ENCODE data around the gene KSR1.
A peak's percentile ranks its signal among the peaks of the same experiment; 100 is the strongest.

The KSR1 gene

DNA sequence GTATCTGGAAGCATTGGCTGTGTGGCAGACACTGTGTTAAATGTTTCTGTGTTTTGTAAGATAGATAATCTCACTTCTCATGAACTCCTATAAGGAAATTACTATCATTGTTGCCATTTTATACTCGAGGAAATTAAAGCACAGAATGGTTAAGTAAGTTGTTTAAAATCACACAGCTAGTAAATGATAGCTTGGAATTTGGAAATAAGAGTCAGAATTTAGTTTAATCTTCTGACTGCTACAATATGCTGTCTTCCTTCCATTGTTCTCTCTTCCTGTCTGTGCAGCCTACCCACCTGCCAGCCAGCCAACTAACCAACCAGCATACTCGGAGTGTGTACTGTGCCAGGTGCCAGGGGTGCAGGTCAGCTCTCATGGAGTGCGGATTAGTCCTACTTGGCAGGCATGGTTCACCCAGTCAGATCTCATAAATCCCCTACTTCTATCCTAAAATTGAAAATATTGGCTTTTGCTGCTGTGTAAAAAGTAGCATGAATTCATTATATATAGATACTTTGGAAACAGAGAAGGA is 94.8 kb downstream of the KSR1 start:
- DNase-seq (ENCODE audit: low spot score), result no peak

DNA sequence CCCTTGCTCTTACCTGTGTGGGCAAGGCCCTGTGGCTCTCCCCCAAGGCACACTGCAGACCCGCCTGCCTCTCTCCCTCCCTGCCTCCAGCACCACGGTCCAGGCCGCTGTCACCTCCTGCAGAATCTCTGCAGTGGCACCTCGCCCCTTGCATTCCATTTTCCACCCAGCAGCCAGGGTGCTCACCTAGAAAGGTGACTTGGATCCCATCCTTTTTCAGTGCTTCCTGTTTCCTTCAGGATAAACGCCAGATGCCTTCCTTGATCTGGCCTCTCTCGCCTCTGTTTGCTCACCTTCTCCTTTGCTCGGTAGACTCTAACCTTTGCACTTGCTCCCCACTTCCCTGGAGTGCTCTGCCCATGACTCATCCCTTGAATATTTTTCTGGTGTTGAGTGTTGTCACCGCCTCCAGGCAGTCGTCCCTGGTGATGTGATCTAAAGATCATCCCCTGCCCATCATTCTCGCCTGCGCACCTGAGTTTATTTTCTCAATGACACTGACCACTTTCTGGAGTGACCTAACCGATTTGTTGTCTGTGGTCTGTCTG is 95.5 kb downstream of the KSR1 start:
- DNase-seq (ENCODE audit: low spot score), result peak; percentile 66

DNA sequence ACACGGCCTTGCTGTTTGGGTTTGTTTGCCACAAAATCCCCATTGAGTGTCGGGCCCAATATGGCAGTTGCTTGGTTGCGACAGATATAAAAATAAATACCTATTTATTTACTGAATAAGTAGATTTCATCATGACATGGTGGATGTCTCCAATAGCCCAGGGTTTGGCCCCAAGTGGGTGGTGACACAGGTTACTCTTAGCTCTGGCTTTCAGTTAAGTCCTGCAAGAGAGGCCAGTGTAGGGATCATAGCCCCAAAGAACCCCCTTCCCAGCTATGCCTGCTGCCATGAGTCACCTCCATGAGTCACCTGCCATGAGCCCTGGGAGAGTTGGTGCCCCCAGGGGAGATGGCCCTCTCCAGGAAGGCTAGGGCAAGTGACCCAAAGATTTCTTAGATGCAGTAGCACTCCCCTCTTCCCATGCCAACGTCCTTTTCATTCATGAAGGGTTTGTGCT is 96.1 kb downstream of the KSR1 start:
- no peak for DNase-seq (ENCODE audit: low spot score)

DNA sequence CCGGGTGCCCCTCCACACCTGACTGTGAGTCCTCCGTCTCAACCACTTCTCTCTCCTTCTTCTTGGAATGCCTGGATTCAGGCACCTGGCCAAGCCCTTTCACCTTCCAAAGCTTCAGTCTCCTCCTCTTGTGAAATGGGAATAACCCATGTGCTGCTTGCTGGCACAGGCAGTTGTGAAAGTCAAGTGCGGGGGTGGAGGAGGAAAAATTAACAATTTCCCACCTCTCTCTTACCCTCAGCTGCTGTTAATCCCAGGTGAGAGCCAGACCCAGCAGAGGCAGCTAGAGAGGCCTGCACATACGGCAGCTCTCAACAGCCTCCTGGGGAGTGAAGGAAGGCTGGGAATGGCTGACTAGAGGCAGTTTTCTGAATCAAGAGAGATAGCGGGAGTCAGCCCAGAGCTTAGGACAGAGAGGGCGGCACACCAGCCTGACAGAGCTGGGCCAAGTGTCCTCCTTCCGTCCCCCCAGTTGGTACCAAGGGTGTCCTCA is 96.8 kb downstream of the KSR1 start:
- no peak for DNase-seq (ENCODE audit: low spot score)

DNA sequence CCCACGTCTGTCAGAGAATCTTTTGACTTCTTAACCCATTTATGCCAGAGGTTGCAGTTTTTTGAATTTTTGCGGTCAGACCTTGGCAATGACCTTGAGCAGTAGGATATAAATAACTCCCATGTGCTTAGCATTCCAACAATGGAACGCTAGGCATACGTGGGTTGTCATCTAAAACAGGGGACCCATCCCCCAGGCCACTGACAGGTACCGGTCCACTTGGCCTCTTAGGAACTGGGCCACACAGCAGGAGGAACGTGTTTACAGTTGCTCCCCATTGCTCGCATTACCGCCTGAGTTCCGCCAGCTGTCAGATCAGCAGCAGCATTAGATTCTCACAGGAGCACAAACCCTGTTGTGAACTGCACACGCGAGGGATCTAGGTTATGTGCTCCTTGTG is 97.9 kb downstream of the KSR1 start:
- DNase-seq (ENCODE audit: low spot score), result no peak

DNA sequence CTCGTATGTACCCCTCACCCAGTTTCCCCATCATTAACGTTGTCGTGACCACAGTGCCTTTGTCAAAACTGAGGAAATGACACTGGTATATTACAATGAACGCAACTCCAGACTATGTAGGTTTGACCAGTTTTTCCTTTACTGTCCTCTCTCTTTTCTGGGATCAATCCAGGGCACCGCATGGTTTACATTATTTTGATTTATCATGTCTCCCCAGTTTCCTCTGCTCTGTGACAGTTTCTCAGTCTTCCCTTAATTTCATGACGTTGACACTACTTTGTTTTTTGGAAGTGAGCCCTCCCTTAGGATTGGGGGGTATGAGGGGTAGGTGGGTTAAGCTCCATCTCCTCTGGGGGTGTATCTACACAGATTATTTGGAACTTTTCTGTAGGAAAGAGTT is 98.7 kb downstream of the KSR1 start:
- no peak for DNase-seq (ENCODE audit: low spot score)

DNA sequence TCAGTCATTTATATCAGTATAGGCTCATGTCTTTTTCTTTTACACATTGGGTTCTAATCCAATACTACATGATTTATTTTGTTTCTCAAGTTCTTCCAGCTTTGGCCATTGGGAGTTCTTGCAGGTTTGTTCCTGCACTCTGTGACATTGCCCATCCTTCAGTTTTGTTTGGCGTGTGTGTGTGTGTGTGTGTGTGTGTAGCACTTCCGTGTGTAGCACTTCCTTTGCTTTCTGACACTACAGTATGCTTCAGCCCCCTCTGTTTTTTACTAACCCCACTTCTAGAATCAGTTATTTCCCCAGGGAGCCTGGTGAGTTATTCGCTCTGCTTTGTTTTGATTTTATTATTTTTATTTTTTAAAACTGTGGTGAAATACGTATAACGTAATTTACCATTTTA is 99.1 kb downstream of the KSR1 start:
- no peak for DNase-seq (ENCODE audit: low spot score)

DNA sequence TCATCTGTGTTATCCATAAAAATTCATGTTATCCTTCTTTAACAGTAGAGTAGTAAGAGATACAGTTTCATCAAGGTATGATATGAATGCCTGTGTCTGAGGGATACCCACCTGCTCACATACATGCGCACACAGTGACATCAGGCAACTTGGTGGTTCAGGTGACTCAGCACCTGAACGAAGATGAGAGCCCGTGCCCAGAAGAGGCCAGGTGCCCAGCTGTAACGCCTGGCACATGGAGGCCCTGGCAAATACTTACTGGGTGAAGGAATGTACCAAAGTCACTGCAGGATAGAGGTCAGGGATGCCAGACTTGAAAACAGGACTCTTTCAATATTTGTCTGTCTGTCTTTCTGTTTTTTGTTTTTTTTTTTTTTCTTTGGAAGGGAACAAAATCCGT is 102.1 kb downstream of the KSR1 start:
- DNase-seq (ENCODE audit: low spot score), result no peak

DNA sequence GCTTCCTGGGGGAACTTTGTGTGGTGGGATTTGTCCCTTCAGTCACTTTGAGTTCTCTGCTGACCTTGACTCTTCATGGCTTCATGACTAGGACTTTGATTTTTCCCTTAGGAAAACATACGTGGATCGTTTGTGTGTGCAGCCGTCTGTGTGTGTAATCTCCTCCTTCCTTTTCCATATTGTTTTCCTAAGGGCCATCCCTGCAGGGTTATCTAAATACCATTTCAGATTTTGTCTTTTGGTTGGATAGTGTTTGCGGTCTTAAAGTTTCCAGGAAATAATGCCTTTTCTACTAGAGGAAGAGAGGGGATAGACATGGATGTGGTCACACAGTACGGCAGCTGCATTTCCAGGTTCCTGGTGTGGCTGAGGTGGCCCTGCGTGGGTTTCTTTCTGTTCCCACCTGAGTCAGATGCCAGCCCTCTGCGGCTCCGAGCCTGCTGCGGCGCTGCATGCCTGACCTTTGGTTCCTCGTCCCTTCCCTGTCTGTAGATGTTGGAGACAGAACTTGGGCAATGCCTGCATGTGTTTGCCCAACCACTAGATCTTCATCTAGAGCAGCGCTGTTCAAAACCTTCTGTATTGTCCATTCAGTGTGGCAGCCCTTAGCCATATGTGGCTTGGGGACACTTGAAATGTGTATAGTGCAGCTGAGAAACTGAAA is 102.7 kb downstream of the KSR1 start:
- DNase-seq (ENCODE audit: low spot score), result peak; percentile 68

DNA sequence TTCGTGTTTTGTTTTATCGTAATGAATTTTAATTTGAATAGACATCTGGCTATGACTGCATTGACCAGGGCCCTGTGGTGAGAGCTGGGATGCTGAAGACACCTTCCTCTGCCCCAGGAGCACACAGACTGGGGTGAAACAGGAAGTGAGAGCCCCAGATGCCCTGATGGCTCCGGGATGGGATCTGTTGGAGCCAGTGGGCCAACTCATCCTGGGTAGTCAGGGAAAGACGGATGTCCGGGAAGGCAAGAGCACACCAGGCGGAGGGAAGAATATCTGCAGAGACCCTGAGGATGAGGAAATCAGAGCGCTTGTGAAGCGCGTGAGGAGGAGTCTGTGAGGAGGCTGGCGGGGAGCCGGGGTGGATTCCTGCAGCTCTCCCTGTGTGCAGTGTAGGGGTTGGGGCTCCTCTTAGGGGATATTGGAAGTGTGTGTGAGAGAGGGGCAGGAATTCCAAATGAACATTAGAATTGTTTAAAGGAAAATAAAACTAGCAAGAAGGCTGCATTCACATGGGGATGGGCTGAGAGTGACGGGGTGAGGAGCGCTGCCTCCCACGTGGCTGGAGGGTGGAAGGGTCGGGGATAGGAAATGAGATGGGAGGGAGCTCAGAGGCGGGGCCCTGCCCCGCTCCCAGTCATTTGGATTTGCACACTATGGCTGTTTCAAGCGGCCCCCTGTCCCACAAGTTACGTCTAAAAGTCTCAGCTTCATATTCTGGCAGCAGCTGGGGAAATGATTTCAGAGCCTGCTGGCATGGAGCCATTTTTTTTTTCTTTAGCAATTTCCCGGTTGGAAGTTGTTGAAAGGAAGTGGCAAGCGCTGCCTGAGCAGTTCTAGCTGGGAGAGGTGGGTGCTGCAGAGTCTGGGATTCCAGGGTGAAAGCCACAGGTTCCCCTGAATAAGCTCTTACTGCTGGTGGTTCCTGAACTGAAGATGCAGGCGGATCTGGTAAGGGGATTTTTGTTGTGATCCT is 103.5 kb downstream of the KSR1 start:
- no peak for DNase-seq (ENCODE audit: low spot score)

DNA sequence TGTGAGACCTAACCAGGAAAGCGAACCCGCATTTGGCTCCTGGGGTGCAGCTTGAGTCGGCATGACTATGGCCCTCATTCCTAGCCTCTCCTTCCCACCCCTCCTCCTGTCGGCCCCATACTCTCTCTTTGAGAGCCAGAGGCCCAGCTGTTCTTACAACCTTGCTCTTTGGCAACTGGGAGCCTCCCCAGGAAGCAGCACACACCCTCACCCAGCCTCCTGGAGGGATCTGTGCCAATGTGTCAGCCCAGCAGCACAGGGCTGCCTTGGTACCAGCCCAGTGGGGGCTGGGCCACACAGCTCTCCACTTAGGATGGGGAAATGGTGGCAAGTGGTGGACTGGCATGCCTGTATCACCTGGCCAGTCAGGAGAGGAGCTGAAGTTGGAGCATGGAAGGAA is 104.4 kb downstream of the KSR1 start:
- DNase-seq (ENCODE audit: low spot score), result no peak

DNA sequence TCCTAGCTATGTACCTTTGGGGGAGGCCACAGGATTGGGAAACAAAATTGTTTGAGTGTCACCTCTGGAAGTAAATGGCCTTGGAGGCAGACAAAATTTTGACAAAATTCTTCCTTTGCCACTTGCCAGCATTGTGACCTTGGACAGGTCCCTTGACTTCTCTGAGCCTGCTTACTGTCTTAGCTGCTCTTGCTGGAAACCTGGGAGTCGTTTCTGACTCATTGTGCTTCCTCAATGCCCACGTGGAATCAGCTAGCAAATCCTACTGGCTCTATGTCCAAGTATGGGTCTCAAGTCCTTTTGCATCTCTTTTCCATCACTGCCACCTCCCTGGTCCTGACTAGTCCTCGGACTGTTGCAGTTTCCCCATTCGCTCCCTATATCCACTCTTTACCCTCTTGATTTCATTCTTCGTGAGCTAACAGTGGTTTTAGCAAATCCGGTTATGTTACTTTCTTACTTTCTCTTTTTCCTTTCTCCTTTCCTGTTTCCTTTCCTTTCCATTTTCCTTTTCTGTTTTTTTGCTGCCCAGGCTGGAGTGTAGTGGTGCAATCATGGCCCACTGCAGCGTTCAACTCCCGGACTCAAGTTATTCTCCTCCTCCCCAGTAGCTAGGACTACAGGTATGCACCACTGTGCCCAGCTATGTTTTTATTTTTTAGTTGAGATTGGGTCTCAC is 106.7 kb downstream of the KSR1 start:
- no peak for DNase-seq (ENCODE audit: low spot score)

DNA sequence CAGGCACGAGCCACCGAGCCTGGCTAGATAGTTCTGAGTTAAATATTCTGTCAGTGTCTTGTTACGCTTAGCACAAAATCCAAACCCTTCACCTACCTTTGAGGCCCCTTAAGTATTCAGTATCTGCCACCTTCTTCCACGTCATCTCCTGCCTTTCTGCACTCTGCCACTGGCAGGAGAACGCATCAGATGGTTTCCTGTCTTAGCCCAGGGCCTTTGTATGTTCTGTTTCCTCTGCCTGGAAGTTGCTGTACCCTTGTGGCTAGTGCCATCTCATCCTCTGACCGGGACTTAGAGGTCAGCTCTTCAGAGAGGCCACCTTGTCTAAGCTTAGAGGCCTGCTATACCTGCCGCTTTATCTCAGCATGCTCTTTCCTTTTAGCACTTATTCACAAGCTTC is 107.3 kb downstream of the KSR1 start:
- no peak for DNase-seq (ENCODE audit: low spot score)

DNA sequence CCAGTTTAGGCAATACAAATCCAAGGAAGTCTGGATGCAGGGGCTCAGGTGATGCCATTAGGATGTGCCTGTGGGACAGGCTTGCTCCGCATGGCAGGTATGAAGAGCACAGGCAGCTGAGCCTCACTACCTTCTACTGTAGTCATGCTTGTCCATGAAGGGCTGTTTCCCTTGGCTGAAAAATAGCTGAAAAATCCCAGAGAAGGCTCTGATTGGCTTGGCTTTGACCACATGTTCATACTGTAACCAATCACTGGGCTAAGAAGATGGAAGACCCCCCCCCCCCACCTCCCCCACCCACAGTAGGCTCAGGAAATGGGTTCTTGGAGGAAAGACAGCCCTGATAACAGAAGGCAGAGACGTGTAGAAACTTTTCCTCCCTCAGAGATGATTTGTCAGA is 108.2 kb downstream of the KSR1 start:
- DNase-seq (ENCODE audit: low spot score), result no peak

DNA sequence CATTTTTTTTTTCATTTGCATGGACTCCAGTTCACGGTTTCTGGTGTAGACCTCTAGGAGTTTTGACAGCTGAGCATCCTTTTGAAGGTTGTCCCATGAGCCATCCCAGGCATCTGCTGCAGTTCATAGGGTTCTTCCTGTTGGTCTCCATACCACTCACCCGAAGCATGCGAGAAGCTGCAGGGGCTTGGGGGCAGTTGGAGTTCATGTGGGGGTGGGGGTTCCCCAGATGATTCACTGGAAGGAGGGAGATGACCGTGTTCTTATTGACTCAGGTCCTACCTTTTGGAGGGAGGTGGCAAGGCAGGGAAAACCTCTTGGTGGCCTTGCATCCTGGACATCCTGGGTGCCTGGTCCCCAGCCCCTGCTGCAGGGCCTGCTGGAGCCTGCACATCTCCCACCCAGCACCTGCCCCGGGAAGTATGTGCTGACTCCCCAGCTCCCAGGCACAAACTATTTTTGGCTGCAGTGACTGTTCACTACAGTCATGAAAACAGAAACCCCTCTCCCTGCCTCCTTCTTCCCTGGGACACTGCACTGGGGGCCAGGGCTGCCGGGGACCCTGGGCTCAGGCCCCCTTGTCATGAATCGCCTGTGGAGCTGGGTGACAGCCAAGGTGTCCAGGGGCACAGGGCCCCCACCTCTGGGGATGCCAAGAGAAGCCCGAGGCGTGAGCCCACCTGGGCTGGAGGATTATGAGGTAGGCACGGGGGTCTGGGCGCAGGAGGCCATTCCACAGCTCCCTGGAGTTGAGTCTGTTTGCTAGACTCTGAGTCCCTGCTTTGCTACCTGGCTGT is 109.8 kb downstream of the KSR1 start:
- no peak for DNase-seq (ENCODE audit: low spot score)

DNA sequence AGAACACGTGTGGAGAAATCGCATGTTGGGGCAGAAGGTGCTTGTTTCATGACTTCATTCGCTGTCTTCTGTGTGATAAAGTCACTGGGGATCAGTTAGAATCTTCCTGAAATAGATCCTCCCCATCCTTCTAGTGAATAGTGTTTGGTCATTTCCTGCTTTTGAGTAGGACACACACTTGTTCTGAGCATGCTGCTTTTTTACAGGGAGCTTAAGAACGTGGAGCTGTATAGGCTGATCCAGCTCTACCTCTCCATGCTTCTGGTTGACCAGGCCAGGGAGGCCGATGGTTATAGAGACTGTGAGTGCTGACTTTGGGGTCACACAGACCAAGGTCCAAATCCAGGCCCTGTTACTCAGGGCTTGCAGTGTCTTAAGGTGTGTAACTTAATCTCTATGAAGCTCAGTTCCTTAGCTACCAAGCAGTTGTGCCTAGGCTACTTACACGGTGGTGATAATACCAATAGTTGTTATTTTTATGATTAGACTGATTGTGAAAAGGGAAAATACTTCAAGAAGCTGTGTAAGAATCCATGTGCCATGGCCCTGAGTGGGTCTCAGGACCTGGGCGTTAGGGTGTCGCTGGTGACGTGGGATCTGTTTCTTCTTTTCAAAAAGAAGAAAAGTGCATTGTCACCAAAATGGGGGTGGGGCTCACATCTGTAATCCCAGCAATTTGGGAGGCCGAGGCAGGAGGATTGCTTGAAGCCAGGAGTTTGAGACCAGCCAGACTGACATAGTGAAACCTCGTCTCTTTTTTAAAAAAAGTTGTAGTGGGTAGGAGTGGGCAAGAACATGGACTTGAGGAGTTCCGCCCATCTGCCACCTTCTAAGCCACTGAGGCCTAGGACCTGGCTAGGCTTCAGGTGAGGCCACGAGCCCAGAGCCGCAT is 110.7 kb downstream of the KSR1 start:
- DNase-seq (ENCODE audit: low spot score), result no peak

DNA sequence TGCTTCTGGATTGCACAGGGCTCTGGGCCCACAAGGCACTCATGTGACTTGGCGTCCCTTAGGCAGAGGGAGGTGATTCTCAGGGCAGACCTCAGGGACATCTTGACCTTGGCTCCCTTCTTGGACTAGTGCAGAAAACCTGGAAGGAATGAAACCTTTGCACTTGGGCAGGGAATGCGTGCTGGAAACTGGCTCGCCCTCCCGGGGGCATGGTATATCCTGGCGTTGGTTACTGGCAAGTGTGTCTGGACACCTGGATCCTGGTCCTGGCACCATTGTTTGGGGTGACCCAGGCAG is 111.3 kb downstream of the KSR1 start:
- DNase-seq (ENCODE audit: low spot score), result no peak

DNA sequence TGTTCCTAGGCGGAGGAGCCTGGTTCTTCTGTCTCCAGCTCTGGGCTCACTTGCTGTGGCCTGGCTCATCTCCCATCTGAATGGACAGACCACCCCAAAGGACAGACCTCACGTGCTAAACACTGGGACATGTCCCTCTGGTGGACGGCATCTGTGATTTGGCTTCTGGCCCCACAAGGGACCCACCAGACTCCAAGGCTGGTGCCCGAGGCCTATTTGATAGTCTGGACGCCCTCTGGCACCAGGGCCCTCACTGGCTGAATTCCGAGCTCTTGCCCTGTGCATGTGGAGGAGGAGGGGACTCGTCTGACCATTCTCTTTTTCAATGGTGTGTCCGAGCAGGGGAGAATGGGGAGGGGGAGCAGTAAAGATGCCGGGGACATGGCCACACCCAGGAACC is 112.0 kb downstream of the KSR1 start:
- no peak for DNase-seq (ENCODE audit: low spot score)

DNA sequence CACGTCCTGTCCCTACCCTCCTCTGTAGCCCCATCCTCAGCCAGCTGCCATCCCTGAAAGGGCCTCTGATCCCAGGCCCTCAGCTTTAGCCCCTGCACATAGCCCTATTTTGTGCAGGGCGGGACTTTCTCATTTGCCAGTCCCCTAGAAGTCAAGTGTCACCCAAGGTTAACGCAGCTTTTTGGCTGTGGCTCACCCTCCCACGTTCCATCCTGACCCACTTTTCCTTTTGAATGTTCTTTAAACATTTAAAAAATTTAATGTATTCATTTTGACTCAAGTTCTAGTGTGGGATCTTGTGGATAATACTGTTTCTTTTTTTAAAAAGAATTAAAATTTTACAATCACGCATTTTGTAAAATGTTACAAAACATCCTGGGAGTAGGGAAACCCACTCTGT is 112.6 kb downstream of the KSR1 start:
- DNase-seq (ENCODE audit: low spot score), result no peak

DNA sequence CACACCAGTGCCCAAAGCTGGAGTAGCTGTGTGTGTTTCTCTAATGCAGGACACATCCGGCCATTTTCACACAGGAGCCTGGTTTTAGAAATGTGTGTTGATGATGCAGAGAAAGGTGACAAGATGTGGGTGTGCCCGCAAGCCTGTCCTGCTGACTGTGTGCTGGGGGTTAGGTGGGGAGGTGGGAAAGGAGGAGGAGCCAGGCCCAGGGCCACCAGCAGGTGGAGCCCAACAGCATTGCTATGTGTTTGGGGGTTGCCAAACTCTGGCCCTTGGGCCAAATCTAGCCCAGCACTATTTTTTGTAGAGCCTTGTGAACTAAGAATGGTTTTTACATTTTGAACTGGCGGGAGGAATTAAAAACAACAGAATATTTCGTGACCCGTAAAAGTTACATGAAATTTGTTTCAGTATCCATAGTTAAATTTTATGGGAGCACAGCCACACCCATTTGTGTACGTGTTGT is 113.0 kb downstream of the KSR1 start:
- DNase-seq (ENCODE audit: low spot score), result peak; percentile 54

All from HuH-7.5 (cell line).